GM20000 (cell line): ENCODE measurements around the gene CCNJ.
"Not testable (repeated sequence)": the region's sequence is repeated elsewhere in the genome, so short reads cannot be mapped to it uniquely, and the experiment has no call there.

Experiments
- DNase-seq: peaks from one replicate; pipeline ENCODE4 v3.0.0; 2012; ENCODE audit warnings: low spot score
- TF ChIP-seq, protein P1 (sequence below): IDR thresholded peaks from 2 replicates; pipeline ENCODE4 v1.5.1; 2012; ENCODE audit warnings: mild to moderate bottlenecking, control low read depth; ENCODE audit errors: extremely low read depth, missing control alignments

The CCNJ gene

DNA sequence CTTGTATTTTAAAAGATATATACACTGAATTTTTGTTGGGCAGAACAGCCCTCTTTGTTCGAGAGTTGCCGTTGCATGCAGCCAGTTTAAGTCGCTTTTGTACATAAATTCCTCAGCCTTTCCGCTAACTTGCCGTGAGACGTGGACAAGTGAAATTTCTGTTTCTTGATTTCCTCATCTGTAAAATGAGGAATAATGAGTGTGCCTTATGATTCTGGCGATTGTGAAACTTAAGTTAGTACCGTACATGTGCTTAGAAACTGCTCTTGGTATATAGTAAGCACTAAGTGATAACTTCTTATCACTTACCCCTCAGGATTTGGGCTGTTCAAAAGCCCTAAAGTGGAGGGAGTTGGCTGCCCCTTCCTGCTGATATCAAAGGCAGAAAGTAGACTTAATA is 1.4 kb downstream of the CCNJ start:
- TF ChIP-seq, protein P1, sequence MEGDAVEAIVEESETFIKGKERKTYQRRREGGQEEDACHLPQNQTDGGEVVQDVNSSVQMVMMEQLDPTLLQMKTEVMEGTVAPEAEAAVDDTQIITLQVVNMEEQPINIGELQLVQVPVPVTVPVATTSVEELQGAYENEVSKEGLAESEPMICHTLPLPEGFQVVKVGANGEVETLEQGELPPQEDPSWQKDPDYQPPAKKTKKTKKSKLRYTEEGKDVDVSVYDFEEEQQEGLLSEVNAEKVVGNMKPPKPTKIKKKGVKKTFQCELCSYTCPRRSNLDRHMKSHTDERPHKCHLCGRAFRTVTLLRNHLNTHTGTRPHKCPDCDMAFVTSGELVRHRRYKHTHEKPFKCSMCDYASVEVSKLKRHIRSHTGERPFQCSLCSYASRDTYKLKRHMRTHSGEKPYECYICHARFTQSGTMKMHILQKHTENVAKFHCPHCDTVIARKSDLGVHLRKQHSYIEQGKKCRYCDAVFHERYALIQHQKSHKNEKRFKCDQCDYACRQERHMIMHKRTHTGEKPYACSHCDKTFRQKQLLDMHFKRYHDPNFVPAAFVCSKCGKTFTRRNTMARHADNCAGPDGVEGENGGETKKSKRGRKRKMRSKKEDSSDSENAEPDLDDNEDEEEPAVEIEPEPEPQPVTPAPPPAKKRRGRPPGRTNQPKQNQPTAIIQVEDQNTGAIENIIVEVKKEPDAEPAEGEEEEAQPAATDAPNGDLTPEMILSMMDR = no peak
- DNase-seq = no peak

DNA sequence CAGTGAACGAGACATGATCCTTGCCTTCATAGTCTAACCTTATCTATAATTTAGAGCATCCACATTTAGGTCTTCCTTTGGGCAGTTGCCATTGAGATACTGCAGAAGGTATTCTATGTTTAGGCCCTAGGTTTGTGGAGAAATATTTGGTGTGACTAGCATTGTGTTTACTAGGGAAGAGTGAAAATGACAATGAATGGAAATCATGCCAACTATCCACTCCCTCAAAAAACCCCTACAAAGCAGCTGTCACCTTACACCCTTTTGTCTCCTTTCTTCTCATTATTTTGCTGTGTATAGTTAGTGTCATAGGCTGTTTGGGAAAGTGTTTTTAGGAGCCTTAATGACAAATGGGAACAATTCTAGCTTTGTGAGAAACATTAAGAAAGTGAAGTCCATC is 3.2 kb downstream of the CCNJ start:
- TF ChIP-seq, protein P1 = no peak
- no peak for DNase-seq

DNA sequence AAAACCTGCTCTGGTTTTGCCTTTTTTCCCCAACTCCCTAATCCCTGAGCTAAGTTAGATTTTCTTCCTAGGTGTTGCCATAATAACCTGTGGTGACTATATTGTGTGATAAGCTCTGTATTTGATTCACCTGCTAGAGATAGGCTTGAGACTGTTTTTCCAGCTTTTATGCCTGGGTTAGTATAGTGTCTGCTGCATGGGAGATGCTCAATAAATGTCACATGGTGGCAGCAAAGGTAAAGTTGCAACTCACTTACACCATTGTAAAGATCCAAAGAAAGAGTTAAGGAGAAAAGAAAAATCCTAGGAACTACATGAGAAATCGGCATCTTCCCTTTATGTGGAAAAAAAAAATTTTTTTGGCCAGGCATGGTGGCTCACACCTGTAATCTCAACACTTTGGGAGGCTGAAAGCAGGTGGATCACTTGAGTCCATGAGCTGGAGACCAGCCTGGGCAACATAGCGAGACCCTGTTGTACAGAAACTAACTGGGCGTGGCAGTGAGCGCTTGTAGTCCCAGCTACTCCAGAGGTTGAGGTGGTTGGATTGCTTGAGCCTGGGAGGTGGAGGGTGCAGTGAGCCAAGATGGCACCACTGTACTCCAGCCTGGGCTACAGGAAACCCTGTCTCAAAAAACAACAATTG is 3.7 kb downstream of the CCNJ start:
- TF ChIP-seq, protein P1 = no peak
- no peak for DNase-seq

DNA sequence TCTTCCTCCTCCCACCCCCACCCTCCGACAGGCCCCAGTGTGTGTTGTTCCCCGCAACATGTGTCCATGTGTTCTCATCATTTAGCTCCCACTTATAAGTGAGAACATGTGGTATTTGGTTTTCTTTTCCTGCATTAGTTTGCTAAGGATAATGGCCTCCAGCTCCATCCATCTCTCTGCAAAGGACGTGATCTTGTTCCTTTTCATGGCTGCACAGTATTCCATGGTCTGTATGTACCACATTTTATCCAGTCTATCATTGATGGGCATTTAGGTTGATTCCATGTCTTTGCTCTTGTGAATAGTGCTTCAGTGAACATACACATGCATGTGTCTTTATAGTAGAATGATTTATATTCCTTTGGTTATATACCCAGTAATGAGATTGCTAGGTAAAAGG is 4.5 kb downstream of the CCNJ start:
- DNase-seq = not testable (repeated sequence)

DNA sequence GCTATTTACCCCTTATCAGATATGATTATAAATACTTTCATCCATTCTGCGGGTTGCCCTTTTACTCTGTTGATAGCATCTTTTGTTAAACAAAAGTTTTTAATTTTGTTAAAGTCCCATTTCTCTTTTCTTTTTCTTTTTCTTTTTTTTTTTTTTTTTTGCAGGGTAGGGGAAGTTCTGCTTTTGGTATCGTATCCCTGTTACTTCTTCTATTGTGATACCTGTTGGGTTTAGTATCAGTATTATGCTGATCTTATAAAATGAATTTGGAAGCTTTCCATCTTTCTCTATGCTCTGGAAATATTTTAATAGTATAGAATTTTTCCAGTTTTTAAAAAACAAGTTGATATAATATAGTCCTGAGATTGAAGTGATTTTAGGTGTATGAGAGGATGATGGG is 6.0 kb downstream of the CCNJ start:
- TF ChIP-seq, protein P1 = no peak

DNA sequence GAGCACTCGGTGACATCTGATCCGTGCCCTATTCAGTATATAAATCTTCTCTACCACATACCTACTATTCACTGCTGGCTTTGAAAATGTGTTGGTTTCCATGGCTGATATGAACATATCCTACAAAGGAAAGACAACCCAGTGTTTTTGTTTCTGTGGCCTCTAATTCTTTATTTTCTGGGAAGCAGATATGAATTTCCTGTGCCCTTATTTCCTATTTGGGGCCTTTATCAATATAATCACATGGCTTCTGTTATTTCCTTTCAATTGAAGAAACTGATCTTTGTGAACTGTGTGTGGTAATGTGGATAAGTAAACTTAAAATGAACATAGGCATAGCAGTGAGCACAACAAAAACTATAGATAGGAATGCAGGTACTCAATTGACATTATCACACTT is 10.6 kb downstream of the CCNJ start:
- TF ChIP-seq, protein P1 = no peak
- no peak for DNase-seq

More for the DNA sequence above, 6.0 kb downstream of the CCNJ start:
- DNase-seq = no peak

DNA sequence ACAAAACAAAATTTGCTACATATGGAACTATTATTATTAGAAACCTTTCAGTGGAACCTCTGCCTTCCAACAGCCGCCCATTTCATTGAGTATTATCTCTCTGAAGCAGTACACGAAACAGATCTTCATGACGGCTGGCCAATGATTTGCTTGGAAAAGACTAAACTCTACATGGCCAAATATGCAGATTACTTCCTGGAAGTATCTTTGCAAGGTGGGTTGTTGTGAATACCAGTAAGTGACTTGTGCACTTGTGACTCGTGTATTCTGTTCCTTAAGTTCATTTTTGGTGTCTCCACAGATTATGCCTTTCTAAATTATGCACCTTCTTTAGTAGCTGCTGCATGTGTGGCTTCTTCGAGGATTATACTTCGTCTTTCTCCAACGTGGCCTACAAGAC is 13.4 kb downstream of the CCNJ start:
- TF ChIP-seq, protein P1 = no peak
- DNase-seq = no peak

DNA sequence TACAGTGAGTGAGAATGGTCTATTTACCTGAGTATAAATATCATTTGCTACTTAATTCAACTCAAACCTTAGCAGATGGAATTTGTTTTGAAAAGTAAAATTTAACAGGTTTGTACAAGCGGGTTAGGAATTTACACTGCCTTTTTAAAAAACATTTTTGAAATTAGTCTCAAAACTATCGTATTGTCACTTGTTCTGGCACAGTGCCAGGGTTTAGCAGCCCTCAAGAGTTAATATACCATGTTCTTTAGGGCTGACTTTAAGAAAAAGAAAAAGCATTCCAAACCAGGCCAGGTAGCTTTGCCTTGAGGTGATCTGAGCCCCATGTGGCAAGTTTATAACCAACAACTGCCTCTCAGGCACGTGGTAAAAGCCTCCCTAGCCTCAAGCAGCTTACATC is 17.8 kb downstream of the CCNJ start:
- TF ChIP-seq, protein P1 = no peak
- DNase-seq = no peak
